A549 treated with Mapracorat at 1 μM for 4 hours (cell line): ENCODE measurements around the gene CXCR4. TPM values are rescaled to one million over a fixed set of nuclear protein-coding genes. Genes with fewer than 3 reads are reported as not detected.

Experiments used
- total RNA-seq: library from RNA; stranded (reverse); fragments of 200-300 nt; extraction: Qiagen RNA extraction; gene quantifications from 5 replicates; pipeline ENCODE4 v1.2.3, GENCODE V29; 2022

Gene CXCR4
- total RNA-seq: 0.21 to 0.76 TPM (median 0.52 TPM) in 5 replicates

GRCh38 chr2:136117909-136118818, at the start of gene CXCR4:
Gene CXCR4, minus strand, starts transcription at chr2:136118149. Its CDS starts 89 bp downstream, at chr2:136118060.

Other genes with a start within 250 kb of the CXCR4 start
- 44.9 to 51.9 TPM (median 47.9 TPM) in 5 replicates for gene MCM6, start 241.7 kb downstream of the CXCR4 start, total RNA-seq
- gene DARS1, start 132.5 kb downstream of the CXCR4 start, total RNA-seq: 48.4 to 58.9 TPM (median 58.6 TPM) in 5 replicates